ENCODE measurements around the gene CADM1. TPM values are rescaled to one million over a fixed set of nuclear protein-coding genes. Genes with fewer than 3 reads are reported as not detected.

CADM1 gene
- total and polyA plus RNA-seq, 2 experiments from 2014 or later: 16.5 to 18.0 TPM

- H4K20me1 ChIP-seq (replicated peaks; ENCODE audit: insufficient read depth): no peaks in the 10 kb centered on the region
- H3K9me3 Mint-ChIP-seq: no peaks in the 10 kb centered on the region
- H3K36me3 ChIP-seq (ENCODE audit: insufficient read depth): no peaks in the 10 kb centered on the region
- no peak overlapping the region for H3K4me2 ChIP-seq
- no peak overlapping the region for H3K4me3 ChIP-seq
- H3K9me2 ChIP-seq (ENCODE audit: insufficient read depth): no peaks in the 10 kb centered on the region
- DNase-seq (ENCODE audit: low spot score): no peak
- H2AFZ ChIP-seq: no peak overlapping the region
- ATAC-seq: no peak
- no peak for TF ChIP-seq REST (IDR thresholded peaks at IDR 0.05; ENCODE audit: unreplicated experiment)
- no peak for TF ChIP-seq POLR2AphosphoS5 (IDR thresholded peaks at IDR 0.05; ENCODE audit: low read depth)
- no peak for TF ChIP-seq JUNB (IDR thresholded peaks at IDR 0.05; ENCODE audit: unreplicated experiment)
- TF ChIP-seq ZNF331 (CRISPR knock-in tag; IDR thresholded peaks at IDR 0.05; ENCODE audit: low read depth): no peak
- TF ChIP-seq STAT1 (IDR thresholded peaks at IDR 0.05; ENCODE audit: unreplicated experiment): no peak
- no peak for TF ChIP-seq EZH2phosphoT487 (IDR thresholded peaks at IDR 0.05; ENCODE audit: unreplicated experiment)
- TF ChIP-seq EZH2 (IDR thresholded peaks at IDR 0.05; ENCODE audit: low read depth, unreplicated experiment): no peak
- TF ChIP-seq ZNF114 (CRISPR knock-in tag; IDR thresholded peaks at IDR 0.05): no peak
- TF ChIP-seq NANOG (IDR thresholded peaks at IDR 0.05; ENCODE audit: borderline replicate concordance): no peak
- TF ChIP-seq CREB1 (CRISPR knock-in tag; IDR thresholded peaks at IDR 0.05; ENCODE audit: low read depth): no peak
- no peak for TF ChIP-seq ETS1 (IDR thresholded peaks at IDR 0.05)
- TF ChIP-seq ZNF462 (CRISPR knock-in tag; IDR thresholded peaks at IDR 0.05): no peak
- no peak for TF ChIP-seq CTCF (conservative IDR thresholded peaks at IDR 0.05; ENCODE audit: low read depth in 2 of 2)
- H3K4me1 Mint-ChIP-seq: peaks cover 31% of the 10 kb centered on the region; the same call in 2 of the 3 replicates
- H3K27me3 Mint-ChIP-seq (ENCODE audit: insufficient read depth, low read depth, poor library complexity): no peaks in the 10 kb centered on the region
- H3K79me2 ChIP-seq (replicated peaks; ENCODE audit: insufficient read depth): no peaks in the 10 kb centered on the region
- no peak overlapping the region for H3K4me3 Mint-ChIP-seq
- no peak overlapping the region for H3K27ac Mint-ChIP-seq
- no peaks in the 10 kb centered on the region for H3F3A ChIP-seq (replicated peaks; ENCODE audit: low read depth)
- H3K27ac ChIP-seq (ENCODE audit: low read depth): no peak overlapping the region
- H3K36me3 Mint-ChIP-seq (ENCODE audit: low read depth): no peaks in the 10 kb centered on the region
- no peaks in the 10 kb centered on the region for H3K27me3 ChIP-seq (ENCODE audit: insufficient read depth)
- H3K4me1 ChIP-seq (ENCODE audit: insufficient read depth): peaks cover 1% of the 10 kb centered on the region; the same call in 1 of the 2 replicates
Measured at GRCh38 chr11:115208808-115209259, 295.4 kb downstream of the CADM1 start.
